Anterior cingulate cortex (tissue), 58 donors: ENCODE data around the gene SH3TC1.

Experiments used
- DNase-seq, 58 donors: peaks; one replicate each; lab custom pipeline; 2025; lab: John Stamatoyannopoulos, UW

The SH3TC1 gene

DNA sequence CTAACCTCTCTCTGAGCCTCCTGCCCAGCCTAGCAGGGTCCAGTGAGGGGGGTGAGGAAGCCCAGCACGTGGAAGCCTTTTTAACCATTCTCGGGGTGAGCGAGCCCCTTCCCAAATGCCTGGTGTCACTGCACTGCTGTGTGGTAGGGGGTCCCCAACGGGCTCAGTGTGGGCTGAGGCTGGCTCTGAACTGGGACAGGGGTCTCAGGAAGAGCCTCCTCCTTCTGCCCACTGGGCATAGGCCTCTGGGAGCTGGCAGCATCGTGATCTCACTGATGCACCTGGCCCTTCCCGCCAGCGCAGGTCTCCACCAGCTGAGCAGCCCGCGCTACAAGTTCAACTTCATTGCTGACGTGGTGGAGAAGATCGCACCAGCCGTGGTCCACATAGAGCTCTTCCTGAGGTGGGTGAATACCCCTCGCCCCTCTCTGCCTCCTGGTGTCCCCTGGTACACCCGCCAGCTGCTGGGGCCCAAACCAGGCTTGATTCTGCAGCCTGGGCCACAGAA, 83.1 kb downstream of the SH3TC1 start:
- no peak for DNase-seq

DNA sequence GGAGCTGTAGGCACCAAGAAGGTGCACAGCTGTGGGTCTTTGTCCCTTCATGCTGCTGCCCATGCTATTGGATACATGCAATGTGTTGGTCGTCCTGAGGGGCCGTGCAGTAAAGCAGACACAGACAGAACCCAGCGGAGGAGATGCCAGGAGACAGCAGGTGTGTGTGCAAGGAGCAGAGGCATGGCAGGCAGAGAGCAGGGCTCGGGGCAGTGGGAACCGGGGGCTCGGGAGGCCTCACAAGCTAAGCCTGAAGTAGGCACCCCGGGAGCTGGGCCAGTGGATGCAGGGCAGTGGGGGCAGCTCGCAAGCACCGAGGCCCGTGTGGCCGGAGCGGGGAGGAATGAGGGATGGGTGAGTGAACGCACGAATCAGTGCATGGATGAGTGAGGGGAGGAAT, 83.7 kb downstream of the SH3TC1 start:
- no peak for DNase-seq

DNA sequence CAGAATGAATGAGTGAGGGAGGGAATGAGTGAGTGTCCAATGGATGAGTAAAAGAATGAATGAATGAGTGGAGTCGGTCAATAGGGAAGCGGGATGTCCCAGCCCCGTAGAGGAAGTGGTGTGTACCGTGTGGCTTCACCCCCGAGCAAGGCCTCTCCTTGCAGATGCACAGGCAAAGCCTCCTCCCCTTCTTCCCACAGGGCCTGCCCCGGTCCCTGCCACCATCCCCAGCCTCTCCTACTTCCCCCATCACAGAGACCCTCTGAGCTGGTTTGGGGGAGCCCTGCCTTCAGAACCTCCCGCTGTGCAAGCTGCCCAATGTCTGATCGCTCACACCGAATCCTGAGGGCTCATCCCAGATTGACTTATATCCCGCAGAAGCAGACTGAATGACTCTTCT, 84.1 kb downstream of the SH3TC1 start:
- no peak for DNase-seq

DNA sequence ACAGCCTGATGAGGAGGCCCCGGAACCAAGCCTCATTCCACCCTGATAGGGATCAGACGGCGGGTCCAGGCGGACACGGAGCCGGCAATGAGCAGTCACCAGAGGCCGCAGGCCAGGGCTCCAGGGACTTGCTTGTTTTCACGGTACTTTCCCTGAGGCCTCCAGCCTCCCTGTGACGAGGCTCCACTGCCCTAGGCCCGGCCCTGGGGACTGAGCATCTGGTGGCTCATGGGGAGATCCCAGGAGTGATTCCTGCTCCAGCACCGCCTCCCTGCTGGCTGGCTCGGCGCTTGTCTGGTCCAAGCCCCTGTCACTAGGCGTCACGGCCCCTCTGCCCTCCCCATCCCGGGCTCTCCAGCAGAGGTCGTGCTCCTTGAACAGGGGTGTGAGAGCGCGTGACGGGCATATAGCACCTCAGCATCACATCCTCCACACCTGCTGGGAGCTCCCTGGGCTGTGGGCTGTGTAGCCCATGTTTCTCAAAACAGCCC, 84.6 kb downstream of the SH3TC1 start:
- DNase-seq, result no peak

DNA sequence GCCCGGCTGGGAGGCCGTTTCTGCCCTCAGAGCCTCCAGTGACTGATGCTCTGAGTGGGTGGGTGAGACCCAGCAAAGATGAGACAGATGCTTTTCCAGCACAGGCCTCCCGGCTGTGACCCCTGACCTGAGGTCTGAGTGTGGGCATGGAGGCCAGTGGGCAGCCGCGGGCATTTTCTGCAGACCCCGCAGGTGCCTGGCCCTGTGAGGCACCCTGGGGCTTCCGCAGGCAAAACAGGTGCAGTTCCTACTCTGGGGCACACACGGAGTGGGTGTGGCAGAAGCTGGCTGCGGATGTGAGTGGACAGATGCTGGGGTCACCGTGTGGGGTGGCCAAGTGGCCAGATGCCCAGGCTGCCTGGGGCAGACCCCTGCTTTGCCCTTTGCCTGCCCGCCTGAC, 85.3 kb downstream of the SH3TC1 start:
- DNase-seq, result no peak

DNA sequence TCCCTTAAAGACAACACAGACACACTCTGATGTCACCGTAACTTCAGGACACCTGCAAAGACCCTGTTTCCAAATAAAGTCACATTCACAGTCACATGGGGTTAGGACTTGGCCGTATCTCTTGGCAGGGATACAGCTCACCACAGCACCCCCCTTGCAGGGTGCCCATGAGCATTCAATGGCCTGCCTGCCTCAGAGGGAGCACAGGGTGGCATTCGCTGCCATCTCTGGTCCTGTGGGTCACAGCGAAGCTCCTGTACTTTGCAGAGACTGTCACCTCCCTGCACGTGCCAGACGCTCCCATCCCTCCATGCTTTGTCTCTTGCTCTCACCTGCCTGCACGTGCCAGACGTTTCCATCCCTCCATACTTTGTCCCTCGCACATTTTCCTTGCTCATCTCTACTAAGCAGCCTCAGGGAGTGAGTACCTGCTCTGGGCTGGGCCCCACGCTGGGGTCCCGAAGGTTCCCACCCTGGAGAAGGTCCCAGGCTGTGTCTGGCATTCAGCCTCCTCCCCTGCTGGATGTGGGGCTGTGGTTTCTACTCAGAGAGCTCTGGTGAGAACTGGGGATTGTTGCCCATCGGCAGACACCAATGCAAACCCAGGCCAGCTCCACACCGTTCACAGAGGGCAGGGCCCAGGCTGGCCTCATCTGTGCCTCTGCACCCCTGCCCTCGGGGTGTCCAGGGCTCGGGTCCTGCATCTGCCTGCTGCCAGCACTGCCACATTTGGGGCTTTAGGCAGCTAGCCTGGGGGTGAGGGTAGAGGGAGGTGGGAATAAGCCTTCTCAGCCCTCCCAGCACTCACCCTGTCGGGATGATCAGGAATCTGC, 86.3 kb downstream of the SH3TC1 start:
- DNase-seq, result no peak

DNA sequence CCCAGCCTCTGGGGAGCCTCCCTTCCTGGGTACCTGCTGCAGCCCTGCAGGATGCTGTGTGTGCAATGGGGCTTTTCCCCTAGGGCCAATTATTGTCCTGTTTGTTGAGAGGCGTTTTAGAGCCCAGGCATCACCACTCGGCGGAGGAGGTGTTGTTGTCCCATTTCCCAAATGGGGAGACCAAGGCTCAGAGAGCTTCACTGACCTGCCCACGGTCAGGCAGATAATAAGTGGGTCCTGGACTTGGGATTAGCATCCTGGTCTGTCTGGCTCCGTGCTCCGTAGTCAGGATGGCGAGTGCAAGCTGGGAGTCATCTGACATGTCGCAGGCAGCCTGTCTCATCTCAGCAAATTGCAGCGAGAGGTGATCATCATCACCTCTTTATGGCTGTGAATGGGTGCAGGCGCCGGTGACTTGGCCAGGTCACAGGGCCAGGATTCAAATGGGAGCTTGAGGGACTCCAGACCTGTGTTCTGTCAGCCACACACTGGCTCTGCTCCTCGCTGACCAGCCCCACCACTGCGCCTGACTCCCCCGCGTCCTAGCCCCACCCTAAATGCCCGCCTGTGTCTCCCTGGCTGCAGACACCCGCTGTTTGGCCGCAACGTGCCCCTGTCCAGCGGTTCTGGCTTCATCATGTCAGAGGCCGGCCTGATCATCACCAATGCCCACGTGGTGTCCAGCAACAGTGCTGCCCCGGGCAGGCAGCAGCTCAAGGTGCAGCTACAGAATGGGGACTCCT, 87.1 kb downstream of the SH3TC1 start:
- no peak for DNase-seq

DNA sequence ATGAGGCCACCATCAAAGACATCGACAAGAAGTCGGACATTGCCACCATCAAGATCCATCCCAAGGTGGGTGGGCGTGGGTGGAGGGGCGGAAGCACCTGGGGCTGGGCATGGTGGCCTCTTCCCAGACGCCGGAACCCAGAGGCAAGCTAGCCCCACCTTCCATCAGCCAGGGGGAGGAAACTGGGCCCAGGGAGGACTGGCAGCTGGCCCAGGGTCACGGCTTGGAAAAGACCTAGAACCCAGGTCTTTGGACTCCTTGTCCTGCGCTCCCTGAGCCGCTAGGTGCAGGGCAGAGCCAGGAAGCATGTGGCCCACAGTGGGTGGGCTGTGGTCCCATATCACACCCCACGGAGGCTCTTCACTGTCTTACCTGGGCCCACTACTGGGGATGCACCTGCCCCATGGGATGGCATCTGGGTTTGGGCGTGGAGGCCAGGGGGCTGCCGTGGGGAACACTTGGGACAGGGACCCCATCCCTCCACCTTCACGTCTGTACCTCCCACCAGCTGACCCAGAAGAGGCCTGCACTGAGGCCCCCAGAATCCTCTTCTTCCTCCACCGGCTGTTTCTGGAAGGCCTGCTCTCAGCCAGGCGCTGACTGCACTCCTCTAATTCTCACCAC, 87.7 kb downstream of the SH3TC1 start:
- no peak for DNase-seq

DNA sequence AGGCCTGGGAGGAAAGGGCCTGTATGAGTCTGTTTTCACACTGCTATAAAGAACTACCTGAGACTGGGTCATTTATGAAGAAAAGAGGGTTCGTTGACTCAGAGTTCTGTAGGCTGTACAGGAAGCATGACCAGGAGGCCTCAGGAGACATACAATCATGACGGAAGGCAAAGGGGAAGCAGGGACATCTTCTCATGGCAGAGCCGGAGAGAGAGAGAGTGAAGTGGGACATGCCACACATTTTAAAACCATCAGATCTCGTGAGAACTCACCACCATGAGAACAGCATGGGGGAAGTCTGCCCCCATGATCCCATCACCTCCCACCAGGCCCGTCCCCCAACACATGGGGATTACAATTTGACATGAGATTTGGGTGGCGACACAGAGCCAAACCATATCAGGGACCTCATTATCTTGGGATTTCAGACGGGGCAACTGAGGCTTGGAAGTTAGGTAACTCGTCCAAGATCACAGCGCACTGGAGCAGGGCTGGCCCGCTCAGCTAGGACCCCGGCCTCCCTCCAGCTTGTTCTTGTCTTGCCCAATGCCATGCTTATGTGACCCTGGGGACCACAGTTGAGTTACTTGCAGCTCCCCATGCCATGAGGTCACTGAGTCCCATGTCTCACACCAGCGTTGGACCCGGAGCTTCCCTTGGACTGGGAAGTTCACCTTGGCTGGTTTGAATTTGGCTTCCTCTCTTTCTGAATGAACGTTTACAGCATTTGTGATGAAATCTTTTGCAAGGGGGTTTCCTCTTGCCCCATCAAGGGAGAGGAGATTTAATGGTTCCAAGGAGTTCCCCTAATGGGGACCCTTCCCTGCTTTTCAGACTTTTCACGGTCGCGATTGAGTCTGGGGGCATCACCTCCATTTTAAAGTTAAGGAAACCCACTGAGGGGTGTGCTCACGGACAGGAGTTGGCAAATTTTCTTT, 88.5 kb downstream of the SH3TC1 start:
- DNase-seq, result no peak

DNA sequence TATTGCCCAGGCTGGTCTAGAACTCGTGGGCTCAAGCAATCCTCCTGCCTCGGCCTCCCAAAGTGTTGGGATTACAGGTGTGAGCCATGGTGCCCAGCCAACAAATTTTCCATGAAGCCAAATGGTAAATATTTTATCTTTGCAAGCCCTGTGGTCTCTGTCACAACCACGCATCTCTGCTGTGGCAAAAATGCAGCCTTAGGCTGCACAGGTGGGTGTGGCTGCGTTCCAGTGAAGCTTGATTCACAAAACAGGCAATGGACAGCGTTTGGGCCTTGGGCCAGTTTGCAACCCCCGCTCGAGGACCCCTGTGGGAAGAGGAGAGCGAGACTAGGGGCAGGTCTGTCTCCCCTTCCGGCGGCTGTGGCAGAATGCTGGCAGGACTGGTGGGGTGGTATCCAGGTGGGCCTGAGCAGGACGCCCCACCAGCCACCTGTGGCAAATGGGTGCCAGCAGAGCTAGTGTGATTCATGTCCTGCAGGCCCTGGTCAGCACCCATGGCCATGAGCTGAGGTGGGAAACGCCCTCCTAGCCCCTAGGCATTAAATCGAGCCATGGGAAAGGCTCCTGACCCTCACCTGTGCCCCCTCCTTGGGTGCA, 90.2 kb downstream of the SH3TC1 start:
- no peak for DNase-seq

DNA sequence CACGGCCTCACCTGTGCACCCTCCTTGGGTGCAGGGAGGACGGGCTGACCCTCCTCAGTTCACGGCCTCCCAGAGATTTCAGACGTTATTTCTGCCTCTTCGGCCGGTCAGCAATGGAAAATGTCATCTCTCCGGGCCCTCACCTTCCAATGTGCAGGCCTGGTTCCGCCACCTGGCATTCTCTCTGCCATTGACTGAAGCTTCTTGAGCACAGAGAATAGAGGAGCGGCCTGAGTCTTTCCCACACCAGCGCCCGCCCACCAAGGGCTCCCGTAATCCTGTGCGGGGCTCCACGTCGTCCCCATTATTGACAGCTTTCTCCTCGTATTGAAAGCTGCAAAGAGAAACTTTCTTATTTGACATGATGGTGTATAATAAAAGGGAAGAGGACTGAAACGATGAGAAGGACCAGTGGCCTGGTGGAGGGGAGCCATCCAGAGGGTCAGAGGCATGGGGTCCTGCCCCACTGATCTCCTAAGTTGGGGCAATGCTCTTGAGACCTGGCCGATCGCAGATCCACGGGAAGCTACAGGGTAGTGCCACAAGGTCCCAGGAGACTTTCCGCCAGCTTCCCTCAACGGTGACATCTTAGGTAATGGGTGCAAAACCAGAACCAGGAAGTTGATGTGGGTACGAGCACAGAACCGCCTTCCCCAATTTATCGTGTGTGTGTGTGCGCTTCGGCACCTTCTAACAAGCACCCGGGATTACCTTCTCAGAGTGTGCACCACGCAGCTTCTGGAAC, 91.0 kb downstream of the SH3TC1 start:
- no peak for DNase-seq

DNA sequence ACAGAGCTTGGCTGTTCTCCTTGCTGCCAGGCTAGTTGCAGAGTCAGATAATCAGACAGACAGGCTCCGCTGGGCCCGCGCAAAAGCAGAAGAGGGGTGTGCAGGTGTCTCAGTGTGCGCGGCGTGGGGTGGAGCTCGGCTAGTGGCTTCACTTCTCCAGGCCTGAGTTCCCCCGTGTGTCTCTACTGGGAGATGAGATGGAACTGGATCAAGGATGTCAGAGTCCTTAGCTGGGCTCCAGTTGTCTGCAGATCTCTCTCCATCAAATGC, 91.5 kb downstream of the SH3TC1 start:
- DNase-seq, result no peak
